HG02852 (cell line): Measurements from ENCODE around the gene MRPL43.

Source experiments
- ATAC-seq: cut with Tn5 transposase; IDR thresholded peaks from one replicate; pipeline ENCODE4 v1.9.1; 2021; ENCODE audit warnings: mild to moderate bottlenecking, moderate library complexity; ENCODE audit not compliant: unreplicated experiment

Gene MRPL43

DNA sequence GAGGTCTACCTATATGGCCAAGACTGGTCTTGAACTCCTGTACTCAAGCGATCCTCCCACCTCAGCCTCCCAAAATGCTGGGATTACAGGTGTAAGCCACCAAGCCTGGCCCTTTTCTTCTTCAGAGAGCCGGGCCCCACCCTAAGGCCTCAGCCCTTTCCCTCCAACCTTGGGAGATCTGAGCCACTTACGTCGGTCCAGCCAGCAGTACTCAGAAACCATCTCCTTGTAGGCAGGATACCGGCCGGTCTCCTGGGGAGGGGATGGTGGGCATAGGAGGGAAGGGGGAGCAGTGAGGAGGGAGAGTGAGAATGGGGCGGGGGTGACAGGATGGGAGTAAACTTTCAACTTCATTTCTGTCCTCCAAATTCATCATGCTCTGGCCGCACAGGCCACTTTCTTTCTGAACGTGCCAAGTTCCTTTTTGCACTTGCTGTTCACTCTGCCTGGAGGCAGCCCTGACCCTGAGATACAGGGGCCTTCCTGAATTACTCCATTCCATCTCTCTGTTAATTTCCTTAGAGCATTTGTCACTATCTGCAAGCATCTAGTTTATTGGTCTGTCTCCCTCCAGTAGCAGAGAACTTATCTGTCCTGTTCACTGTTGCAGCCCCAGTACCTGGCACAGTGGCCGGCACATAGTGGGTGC lies 33.3 kb upstream of the MRPL43 start:
- no peak for ATAC-seq

DNA sequence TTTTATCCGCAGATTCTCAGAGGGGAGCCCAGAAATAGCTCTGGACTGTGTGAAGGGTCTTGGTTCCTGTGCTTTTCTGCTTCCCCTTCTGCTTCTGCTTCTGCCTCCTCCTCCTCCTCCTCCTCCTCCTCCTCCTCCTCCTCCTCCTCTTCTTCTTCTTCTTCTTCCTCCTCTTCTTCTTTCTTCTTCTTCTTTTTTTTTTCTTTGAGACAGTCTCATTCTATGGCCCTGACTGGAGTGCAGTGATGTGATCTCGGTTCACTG lies 32.1 kb upstream of the MRPL43 start:
- ATAC-seq: no peak

DNA sequence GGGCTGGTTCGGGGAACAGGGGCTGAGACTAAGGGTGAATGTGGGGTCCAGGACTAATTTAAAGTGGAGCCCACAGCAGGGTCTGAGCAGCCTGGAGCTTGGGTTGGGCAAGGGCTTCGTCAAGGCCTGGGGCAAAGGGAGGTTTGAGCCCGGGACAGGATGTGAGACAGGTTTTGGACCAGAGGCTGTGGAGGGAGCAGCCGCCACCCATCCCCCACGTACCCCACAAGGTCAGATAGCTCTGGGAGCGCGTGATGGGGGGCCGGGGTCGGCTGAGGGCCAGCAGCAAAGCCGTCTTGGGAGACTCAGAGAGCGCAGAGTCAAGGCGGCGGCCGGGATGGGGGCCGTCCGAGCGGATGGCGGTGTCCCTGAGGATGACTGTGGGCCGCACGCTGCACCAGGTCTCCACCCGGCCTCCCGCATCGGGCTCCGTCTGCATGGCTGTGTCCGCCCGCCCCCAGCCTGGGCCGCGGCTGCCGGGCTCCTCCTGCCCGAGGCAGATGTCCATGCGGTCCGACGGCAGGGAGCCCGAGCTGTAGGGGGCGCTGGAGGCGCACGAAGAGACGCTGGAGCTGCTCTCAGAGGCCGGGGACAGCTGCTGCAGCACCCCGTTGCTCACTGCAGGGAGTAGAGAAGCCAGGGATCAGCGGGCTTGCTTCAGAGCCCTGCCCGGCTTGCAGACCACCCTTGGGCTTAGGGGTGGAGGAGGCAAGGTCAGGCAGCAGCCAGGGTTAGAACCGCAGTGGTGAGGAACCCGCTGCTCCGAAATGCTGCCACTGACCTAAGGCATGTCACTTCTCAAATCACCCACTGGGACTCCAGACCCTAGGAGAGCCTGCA lies 31.5 kb upstream of the MRPL43 start:
- no peak for ATAC-seq

DNA sequence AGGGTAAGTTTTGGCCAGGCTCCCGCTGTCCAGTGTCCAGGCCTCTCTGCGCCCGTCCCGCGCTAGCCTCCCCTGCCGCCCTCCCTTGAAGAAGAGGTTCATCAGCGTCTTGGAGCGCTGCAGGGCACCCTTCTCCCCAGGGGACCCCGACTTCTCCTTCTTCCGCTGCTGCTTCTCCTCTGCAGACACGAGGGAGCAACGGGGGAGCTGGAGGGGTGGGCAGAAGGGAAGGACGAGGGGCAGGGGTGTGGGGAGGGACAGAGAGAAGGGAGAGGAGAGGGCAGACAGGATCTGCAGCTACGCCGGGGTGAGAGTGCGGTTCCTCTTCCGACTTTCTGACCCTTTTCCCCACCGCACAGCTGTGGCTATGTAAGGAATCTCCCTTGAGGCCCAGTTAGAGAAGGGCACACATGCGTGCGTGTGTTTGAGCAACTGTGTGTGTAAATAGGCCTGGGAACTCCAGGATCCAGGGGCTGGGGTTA lies 30.9 kb upstream of the MRPL43 start:
- no peak for ATAC-seq

DNA sequence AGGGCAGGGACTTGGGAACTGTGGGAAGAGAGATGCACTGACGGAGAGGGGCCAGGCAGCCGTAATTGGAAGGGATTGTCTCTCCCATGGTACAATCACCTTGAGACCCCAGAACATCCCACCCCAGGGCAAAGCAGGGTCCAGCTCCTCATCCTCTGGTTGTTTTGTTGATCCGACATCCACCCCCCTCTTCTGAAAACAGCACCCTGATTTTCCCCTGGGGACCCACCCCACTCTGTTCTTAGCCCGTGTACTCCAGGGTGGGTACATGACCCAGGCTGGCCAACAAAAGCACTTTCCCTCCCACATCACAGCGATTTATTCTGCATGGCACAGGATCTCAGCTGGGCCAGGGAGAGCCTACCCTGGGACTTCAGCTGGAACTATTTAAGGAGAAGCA lies 29.5 kb upstream of the MRPL43 start:
- no peak for ATAC-seq

DNA sequence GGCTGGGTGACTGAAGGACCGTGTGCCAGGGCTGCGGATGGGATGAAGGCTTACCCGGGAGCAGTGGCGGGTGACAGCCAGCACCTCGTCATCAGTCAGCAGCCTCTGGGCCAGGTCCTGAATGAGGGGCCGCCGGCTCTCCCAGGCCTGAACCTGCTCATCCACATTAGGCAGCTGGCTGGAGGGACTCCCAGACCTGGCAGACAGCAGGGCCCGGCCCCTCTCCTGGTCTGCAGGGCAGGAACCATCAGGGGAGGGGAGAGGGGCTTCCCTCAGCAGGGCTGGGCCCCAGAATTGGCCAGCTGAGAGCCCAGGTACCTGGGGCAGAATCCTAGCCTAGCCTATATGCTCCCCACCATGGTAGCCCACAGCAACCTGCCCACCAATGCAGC lies 28.3 kb upstream of the MRPL43 start:
- ATAC-seq: no peak

DNA sequence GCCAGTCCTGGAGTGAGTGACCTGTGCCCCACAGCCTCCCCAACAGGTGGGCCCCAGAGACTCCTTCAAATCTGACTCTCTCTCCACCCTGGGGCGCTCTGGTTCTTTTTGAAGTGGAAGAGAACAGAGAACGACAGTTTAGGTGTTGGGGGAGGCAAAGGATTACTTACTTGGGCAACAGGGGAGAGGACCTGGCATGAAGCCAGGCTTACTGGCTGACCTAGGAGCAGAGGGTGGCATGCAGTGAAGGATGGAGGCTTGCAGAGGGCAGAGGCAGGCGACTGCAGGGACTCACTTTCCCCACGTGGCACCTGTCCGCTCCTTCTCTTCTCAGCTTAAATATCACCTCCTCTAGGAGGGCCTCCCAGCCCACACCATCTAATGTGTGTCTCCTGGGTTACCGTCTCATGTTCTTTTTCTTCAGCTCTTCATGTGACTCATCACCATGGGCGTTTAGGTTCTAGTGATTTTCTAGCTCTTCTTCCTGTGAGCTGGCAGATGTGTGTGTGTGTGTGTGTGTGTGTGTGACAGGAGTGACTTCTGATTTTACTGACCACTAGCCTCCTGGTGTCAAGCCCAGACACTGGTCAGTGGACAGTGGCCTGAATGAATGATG lies 27.8 kb upstream of the MRPL43 start:
- no peak for ATAC-seq

DNA sequence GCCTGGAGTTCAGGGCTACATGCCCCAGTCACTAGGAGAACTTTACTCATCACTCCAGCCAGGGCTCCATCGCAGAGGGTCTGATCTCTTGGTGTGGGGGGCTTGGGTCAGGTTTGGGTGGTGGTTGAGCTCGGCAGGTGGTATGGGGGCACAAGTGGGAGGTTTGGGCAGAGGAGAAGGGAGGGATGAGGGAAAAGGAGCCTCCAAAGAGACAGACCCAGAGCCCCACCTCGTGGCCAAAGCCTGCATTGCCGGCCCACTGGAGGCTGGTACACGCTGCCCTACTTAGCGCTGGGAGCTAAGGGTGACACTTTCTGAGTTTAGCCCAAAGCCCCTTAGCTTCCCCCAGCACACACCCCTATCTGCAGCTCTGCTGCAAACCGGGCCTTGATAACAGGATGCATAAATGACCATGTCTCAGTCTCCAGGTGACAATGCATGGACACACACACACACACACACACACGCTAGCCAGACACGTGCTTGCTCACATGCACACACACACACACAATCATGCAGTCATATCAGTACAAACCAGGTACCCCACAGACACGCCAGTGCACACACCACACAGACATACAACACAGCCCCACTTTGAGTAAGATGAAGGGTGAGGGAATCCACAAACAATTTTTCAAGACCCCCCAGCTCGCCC lies 27.1 kb upstream of the MRPL43 start:
- no peak for ATAC-seq

DNA sequence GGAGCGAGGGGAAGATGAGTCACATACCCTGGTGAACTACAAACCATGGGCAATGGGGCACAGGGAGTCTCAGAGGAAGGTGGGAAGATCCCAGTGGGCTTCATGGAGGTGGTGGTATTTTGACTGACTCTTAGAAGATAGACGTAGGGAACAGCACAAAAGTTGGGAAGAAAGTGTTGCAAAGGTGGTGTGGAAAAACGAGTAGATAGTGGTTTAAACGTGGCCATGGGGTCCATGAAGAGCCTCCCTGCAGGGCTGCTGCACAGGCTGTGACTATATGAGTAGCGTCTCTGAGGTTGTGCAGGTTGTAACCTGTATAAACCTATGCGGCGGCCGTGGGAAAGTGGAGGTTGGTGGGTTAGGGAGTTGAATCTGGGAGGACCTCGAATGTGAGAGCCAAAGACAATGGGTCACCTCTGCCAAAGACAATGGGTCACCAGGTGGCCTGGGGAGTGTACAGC lies 26.1 kb upstream of the MRPL43 start:
- no peak for ATAC-seq

DNA sequence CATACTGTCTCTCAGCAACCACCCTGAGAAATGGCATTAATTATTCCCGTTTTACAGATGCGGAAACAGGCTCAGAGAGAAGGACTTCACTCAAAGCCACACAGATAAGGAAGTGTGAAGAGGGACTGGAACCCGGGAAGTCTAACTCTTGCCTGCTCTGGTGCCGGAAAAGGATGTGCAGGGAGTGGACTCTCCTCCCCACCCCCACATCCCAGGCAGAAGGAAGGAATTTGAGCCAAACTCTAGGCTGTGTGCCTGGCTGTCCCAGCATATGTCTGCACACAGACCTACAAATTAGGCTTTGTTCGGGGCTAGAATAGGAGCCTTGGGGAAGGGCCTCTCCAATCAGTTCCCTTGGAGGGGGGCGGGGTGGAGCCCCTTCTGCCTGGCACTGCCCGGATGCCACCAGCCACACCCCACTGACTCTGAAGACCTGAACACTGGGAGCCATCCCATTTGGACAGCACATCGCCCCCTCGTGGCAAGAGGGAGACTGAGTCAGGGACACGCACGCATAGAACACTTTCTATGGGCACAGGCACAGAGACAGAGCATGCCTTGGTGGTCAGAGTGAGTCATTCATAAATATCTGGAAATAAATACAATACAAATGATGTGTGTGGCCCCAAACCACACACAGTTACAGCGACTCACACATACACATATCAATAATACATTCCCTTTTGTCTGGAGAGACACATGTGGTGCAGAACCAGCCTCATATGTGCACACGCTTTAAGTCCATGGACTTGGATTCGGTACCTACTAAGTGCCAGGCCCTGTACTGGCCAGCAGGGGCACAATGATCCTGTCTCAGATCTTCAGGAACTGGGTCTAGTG lies 25.4 kb upstream of the MRPL43 start:
- peak; percentile 77 for ATAC-seq

DNA sequence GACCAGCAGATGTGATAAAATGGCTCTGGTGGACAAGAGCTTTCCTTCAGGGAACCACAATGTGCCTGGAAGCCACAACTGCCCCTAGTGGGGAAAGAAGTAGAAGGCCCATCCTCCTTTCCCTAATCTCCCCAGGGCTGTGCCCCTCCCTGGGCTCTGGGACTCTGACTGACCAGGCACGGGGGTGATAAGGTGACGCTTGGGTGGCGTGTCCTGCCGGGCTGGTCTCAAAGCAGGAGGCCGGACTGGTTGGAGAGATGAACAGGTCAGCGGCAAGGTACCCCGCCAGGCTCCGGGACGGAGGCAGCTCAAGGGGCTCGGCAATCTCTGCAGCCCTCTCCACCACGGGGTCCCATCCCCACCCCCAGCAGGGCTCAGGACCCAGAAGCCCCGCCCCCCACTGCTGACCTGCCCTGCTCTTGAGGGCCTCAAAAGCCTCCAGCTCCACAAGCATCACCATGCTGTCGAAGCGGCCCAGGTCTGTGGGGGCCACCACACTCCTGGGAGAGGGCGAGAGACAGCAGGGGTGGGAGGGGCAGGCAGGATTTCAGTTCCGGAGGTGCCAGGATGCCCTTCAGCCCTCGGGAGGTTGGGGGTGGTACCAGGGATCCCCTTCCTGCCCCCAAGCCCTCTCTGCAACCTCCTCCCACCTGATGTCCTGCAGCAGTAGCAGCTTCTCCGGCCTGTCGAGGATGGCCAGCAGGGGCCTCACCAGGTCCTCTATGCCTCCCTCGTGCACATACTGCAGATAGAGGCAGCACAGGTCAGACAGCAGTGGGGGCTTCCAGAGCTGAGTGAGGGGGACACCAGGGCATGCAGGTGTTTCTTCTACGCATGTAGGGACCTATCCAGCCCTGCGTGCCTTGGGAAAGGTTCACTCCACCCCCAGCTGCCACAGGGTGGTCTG lies 24.5 kb upstream of the MRPL43 start:
- ATAC-seq: no peak

DNA sequence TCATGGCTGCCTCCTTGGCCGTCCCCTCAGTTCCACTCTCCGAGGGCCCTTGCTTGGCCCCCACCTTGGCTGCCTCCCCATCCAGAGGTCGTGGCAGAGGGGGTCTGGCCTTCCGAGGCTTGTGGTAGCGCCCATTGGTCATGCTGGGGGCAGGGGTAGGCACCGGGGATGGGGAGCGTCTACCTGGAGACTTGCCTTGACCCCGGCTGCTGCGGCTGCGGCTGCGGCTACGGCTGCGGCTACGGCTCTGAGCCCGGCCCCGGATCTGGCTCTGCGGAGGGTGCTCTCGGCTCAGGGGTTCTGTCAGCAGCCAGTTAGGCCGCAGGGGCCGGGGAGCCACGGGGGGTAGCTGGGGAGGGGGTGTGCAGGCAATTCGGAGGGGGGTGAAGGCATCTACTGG lies 23.0 kb upstream of the MRPL43 start:
- ATAC-seq: no peak

DNA sequence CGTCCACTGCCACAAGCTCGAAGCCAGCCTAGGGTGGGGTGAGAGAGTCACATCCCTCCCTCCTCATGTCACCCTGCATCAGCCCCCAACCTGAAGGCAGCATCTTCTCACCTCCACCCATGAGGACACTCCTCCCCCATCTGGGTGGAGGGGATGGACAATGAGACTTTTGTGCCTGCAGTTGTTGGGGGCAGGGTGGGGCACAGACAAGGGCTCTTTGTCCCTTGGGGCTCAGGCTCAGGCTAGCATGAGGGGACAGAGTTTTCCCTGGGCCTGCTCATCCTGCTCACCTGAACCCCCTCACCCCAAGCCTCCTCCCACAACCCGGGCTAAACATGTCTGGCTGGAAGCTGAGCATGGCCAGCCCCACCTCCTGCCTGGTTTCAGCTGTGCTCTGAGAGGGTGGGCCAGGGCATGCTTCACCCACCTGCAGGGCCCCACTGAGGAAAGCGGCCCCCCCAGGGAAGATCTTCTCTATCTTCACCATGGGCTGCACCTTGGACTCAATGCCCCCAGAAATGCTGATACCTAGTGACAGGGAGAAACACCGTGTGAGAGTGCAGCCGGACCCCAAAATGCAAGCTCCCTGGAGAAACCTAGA lies 21.6 kb upstream of the MRPL43 start:
- no peak for ATAC-seq

DNA sequence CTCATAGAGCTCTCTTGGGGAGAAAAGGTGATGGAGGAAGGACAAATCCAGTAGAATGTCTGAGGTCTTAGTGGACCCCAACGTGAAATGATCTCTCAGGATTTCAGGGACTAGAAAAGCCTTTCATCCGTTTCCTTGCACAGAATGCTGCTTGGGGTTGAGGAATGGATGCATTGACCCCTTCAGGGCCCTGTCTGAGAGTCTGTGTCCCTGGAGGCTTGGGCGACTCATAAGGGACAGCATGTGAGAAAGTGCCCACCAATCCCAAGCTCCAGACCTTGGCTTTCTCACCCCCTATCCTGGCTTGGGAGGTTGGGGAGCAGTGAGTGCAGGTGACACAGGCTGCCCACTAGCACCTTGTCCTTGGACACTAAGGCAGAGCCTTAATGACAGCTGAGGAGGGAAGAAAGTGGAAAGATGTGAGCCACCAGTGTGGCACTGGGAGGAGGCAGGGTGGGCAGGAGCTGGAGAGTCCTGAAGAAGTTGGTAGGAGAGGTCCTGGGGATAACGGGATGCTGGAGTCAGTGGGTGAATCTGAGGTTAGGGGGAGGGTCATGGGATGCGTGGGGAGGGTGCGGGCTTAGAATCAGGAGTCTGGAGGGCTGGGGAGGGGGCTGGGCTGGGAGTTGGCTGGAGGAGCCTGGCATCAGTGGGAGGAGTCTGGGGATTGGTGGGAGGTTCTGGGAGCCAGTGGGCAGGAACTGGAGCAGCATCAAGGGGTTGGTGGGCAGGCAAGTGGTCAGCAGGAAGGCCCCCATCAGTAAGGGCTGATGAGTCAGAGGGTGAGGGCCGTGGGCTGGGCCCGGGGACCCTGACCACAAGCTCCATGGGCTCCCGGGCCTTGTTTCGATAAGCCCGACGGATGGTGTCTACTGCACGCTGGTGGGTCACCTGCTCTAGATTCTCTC lies 20.9 kb upstream of the MRPL43 start:
- no peak for ATAC-seq

DNA sequence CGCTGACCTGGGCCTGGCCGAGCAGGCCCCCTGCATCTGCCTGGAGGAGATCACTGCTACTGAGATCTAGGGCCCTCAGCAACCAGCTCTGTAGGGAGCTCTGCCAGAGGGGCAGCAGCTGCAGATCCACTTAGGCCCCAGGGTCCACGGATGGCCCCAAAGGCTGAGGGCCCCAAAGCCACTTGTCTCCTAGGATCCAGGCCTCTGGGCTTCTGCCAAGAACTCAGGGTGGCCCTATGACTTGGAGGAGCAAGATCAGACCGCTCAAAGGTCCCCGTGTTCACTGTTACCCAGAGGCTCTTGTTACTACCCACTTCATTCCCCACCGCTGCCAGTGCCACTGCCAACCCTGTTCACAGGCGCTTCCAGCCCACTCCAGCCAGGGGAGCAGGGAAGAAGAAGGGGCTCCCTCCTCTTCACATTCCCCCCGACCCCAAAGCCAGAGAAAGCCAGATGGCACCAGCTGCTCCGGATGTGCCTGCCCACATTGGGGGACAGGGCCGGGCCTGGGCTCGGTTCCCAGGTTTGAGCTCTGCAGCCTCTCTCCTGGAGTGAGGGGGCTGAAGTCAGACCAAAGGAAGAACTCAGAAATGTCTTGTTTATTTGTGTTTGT lies 19.9 kb upstream of the MRPL43 start:
- no peak for ATAC-seq

DNA sequence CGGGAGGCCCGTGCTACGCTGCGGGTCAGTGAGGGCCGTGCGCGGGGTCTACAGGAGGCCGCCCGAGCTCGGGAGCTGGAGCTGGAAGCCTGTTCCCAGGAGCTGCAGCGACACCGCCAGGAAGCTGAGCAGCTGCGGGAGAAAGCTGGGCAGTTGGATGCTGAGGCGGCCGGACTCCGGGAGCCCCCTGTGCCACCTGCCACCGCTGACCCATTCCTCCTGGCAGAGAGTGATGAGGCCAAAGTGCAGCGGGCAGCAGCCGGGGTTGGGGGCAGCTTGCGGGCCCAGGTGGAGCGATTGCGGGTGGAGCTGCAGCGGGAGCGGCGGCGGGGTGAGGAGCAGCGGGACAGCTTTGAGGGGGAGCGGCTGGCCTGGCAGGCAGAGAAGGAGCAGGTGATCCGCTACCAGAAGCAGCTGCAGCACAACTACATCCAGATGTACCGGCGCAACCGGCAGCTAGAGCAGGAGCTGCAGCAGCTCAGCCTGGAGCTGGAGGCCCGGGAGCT lies 19.3 kb upstream of the MRPL43 start:
- ATAC-seq: no peak

DNA sequence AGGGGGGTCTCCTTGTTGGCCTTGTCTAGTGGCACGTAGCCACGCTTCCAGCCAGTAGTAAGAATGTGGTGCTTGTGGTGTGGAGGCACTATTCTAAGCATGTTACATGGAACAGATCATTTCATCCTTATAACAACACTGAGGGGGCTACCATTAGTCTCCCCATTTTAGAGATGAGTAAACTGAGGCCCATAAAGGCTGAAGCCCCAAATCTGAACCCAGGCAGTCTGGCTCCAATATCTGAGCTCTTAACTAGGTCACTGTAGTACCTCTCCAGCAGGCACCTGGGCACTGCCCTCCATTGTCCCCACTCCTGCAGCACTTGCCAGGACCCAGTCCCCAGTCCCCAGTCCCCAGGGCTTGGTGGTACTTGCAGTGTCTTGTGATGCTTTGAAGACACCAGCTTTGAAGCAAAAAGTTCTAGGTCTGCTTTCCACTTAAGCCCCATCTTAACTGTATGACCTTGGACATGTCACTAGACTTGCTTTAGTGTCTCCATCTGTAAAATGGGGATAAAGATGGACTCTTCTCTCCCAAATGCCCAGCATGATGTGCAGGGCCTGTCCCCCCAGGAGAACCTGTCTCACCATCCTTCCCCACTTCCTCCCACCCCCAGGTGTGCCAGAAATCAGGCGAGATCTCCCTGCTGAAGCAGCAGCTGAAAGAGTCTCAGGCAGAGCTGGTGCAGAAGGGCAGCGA lies 18.7 kb upstream of the MRPL43 start:
- no peak for ATAC-seq
